Jurkat, Clone E6-1 (cell line): ENCODE results near the gene ADARB2.

ENCODE experiments used
- DNase-seq: peaks from one replicate; pipeline ENCODE4 v3.0.0-alpha.2; 2011; ENCODE audit warnings: low read depth, low spot score
- H3K4me3 ChIP-seq: 2 replicates; pipeline ENCODE4 v1.5.1; 2011; ENCODE audit warnings: mild to moderate bottlenecking, low read length, control low read depth, moderate library complexity

The ADARB2 gene

GRCh38 chr10:1669433-1669832, 67.9 kb downstream of the ADARB2 start:
- no peak overlapping the region for H3K4me3 ChIP-seq
- no peak for DNase-seq

- no peak overlapping the region for H3K4me3 ChIP-seq
- no peak for DNase-seq
Measured at GRCh38 chr10:1668399-1668798, 68.9 kb downstream of the ADARB2 start.

- no peak for DNase-seq
- H3K4me3 ChIP-seq: no peak overlapping the region
Measured at GRCh38 chr10:1667392-1667791, 69.9 kb downstream of the ADARB2 start.

- no peak for DNase-seq
- no peak overlapping the region for H3K4me3 ChIP-seq
Measured at GRCh38 chr10:1666147-1666546, 71.2 kb downstream of the ADARB2 start.

- H3K4me3 ChIP-seq: no peak overlapping the region
- no peak for DNase-seq
Measured at GRCh38 chr10:1665681-1666080, 71.6 kb downstream of the ADARB2 start.

GRCh38 chr10:1665021-1665661, 72.2 kb downstream of the ADARB2 start:
- H3K4me3 ChIP-seq: no peak overlapping the region
- DNase-seq: no peak

- DNase-seq: no peak
- H3K4me3 ChIP-seq: no peak overlapping the region
Measured at GRCh38 chr10:1664333-1664964, 72.9 kb downstream of the ADARB2 start.

GRCh38 chr10:1663226-1663625, 74.1 kb downstream of the ADARB2 start:
- DNase-seq: no peak
- no peak overlapping the region for H3K4me3 ChIP-seq

GRCh38 chr10:1662438-1663025, 74.8 kb downstream of the ADARB2 start:
- H3K4me3 ChIP-seq: no peak overlapping the region
- DNase-seq: no peak

- no peak for DNase-seq
- no peak overlapping the region for H3K4me3 ChIP-seq
Measured at GRCh38 chr10:1661859-1662437, 75.4 kb downstream of the ADARB2 start.

GRCh38 chr10:1661416-1661815, 75.9 kb downstream of the ADARB2 start:
- no peak overlapping the region for H3K4me3 ChIP-seq
- no peak for DNase-seq

GRCh38 chr10:1660815-1661214, 76.5 kb downstream of the ADARB2 start:
- no peak for DNase-seq
- H3K4me3 ChIP-seq: no peak overlapping the region

GRCh38 chr10:1660386-1660785, 76.9 kb downstream of the ADARB2 start:
- no peak overlapping the region for H3K4me3 ChIP-seq
- DNase-seq: no peak

GRCh38 chr10:1659221-1659791, 78.0 kb downstream of the ADARB2 start:
- no peak overlapping the region for H3K4me3 ChIP-seq
- no peak for DNase-seq

- DNase-seq: no peak
Measured at GRCh38 chr10:1658658-1659057, 78.7 kb downstream of the ADARB2 start.

GRCh38 chr10:1657479-1657878, 79.8 kb downstream of the ADARB2 start:
- H3K4me3 ChIP-seq: no peak overlapping the region
- no peak for DNase-seq

More at GRCh38 chr10:1658658-1659057, 78.7 kb downstream of the ADARB2 start:
- no peak overlapping the region for H3K4me3 ChIP-seq

- no peak for DNase-seq
Measured at GRCh38 chr10:1655367-1655766, 82.0 kb downstream of the ADARB2 start.

GRCh38 chr10:1654811-1655356, 82.4 kb downstream of the ADARB2 start:
- no peak overlapping the region for H3K4me3 ChIP-seq
- no peak for DNase-seq

More at GRCh38 chr10:1655367-1655766, 82.0 kb downstream of the ADARB2 start:
- no peak overlapping the region for H3K4me3 ChIP-seq

- no peak for DNase-seq
- no peak overlapping the region for H3K4me3 ChIP-seq
Measured at GRCh38 chr10:1654247-1654646, 83.1 kb downstream of the ADARB2 start.

- no peak overlapping the region for H3K4me3 ChIP-seq
- no peak for DNase-seq
Measured at GRCh38 chr10:1653321-1653720, 84.0 kb downstream of the ADARB2 start.
